Sigmoid colon (tissue), 7 donors: Measurements from ENCODE around the gene RTN4. TPM values are rescaled to one million over a fixed set of nuclear protein-coding genes. Genes with fewer than 3 reads are reported as not detected.

Experiments used
- DNase-seq: peaks from one replicate; pipeline ENCODE4 v3.0.0-alpha.2; 2019
- H3K27ac ChIP-seq, 4 donors: fragments of 200-600 bp; sonication (generic); one replicate each; pipeline ENCODE4 v1.5.1; 2016 to 2019; ENCODE audit warnings: mild to moderate bottlenecking in 1 of 4
- H3K27me3 ChIP-seq, 3 donors: fragments of 200-600 bp; sonication (generic); one replicate each; pipeline ENCODE4 v1.5.1; 2019; ENCODE audit warnings: mild to moderate bottlenecking in 1 of 3
- H3K36me3 ChIP-seq, 4 donors: fragments of 200-600 bp; sonication (generic); one replicate each; pipeline ENCODE4 v1.5.1; 2016 to 2019
- H3K4me1 ChIP-seq, 4 donors: fragments of 200-600 bp; sonication (generic); one replicate each; pipeline ENCODE4 v1.5.1; 2017 to 2019
- H3K4me3 ChIP-seq, 4 donors: fragments of 200-600 bp; sonication (generic); one replicate each; pipeline ENCODE4 v1.5.1; 2017 to 2019; ENCODE audit warnings: mild to moderate bottlenecking in 2 of 4, moderate library complexity in 1 of 4
- H3K9me3 ChIP-seq, 4 donors: fragments of 200-600 bp in 3 of 4; sonication (generic) in 3 of 4; one replicate each; pipeline versions ENCODE4 v1.5.1 to v1.6.1; 2013 to 2019
- CTCF ChIP-seq, 4 experiments: fragments of 450-650 bp in 3 of 4; fragments of 200-600 bp in 1 of 4; IDR thresholded peaks; one replicate each; pipeline ENCODE4 v1.5.1; 2016 to 2019; ENCODE audit warnings: antibody characterized with exemption in 4 of 4, mild to moderate bottlenecking in 3 of 4, moderate library complexity in 2 of 4
- EP300 ChIP-seq, 4 donors: sonication (generic); formaldehyde crosslinking; IDR thresholded peaks; one replicate each; pipeline ENCODE4 v1.6.1; 2017; ENCODE audit warnings: antibody characterized with exemption in 4 of 4
- POLR2A ChIP-seq, 2 donors: fragments of 450-650 bp; IDR thresholded peaks; one replicate each; pipeline ENCODE4 v1.6.1; 2016; ENCODE audit warnings: antibody characterized with exemption in 2 of 2, mild to moderate bottlenecking in 2 of 2, moderate library complexity in 2 of 2
- POLR2AphosphoS5 ChIP-seq, 4 donors: sonication (generic); formaldehyde crosslinking; IDR thresholded peaks; one replicate each; pipeline ENCODE4 v1.6.1; 2017; ENCODE audit warnings: antibody characterized with exemption in 4 of 4
- WGBS, 2 donors: extraction: QIAGEN DNeasy Blood & Tissue Kit; methylation state at CpG; one replicate each; pipeline ENCODE4 v1.1.7; 2013; 5-methylcytosine and 5-hydroxymethylcytosine counted together
- intact Hi-C: fragments of 100-400 bp; cut with DNase I; formaldehyde crosslinking; loops from one replicate; pipeline ENCODE4 v1.15.1; 2023
- polyA plus RNA-seq, 3 donors: library from polyadenylated mRNA; stranded (reverse); fragments of 200-250 nt; gene quantifications; one replicate each; pipeline ENCODE4 v1.2.3, GENCODE V29; 2013
- total RNA-seq, 4 donors: library from RNA; depleted of rRNA; stranded (reverse); fragments of >200 nt; gene quantifications; one replicate each; pipeline ENCODE4 v1.1.0, GENCODE V29; 2016
- donor health status: healthy with polysubstance abuse.
- donor health status: Bipolar disorder and iron deficiency.
- donor health status: healthy.

Gene RTN4
- total and polyA plus RNA-seq, 7 donors = 54.1 to 264 (median 153) TPM

- peak overlapping the region in 3 of 4 donors; percentile 52 to 74 (median 73) for H3K27ac ChIP-seq
These were observed 37.4 kb downstream of the RTN4 start for GRCh38 chr2:55012672-55013484.

GRCh38 chr2:55011831-55012671, 38.2 kb downstream of the RTN4 start:
- no peak overlapping the region for H3K4me3 ChIP-seq
- no peaks in the 10 kb centered on the region for H3K36me3 ChIP-seq
- no peaks in the 10 kb centered on the region for H3K9me3 ChIP-seq
- intact Hi-C loops = loop anchor here (5.0 kb wide), 1 partner anchor 35 kb away; no protein-coding TSS in a partner anchor
- TF ChIP-seq POLR2A (IDR thresholded peaks at IDR 0.05) (no peak), EP300 (IDR thresholded peaks at IDR 0.05) (no peak), POLR2AphosphoS5 (IDR thresholded peaks at IDR 0.05) (no peak), CTCF (IDR thresholded peaks at IDR 0.05) (no peak)
- H3K4me1 ChIP-seq = peaks cover 0 to 91% (median 86%) of the 10 kb centered on the region in 4 donors
- 11 to 40% methylated on average over 6 of the region's 6 CpGs for WGBS, 2 donors
- H3K27me3 ChIP-seq = no peaks in the 10 kb centered on the region
- DNase-seq = no peak
- peak overlapping the region in 3 of 4 donors; percentile 52 to 74 (median 73) for H3K27ac ChIP-seq

More at GRCh38 chr2:55012672-55013484, 37.4 kb downstream of the RTN4 start:
- intact Hi-C loops = loop anchor here (5.0 kb wide), 1 partner anchor 34 kb away; no protein-coding TSS in a partner anchor
- WGBS, 2 donors = 11 to 48% methylated on average over 2 of the region's 2 CpGs
- peaks cover 0 to 89% (median 79%) of the 10 kb centered on the region in 4 donors for H3K4me1 ChIP-seq
- H3K9me3 ChIP-seq = no peaks in the 10 kb centered on the region
- no peak overlapping the region for H3K4me3 ChIP-seq
- TF ChIP-seq EP300 (IDR thresholded peaks at IDR 0.05) (no peak), POLR2AphosphoS5 (IDR thresholded peaks at IDR 0.05) (no peak), POLR2A (IDR thresholded peaks at IDR 0.05) (no peak), CTCF (IDR thresholded peaks at IDR 0.05) (no peak)
- DNase-seq = no peak
- no peaks in the 10 kb centered on the region for H3K36me3 ChIP-seq
- no peaks in the 10 kb centered on the region for H3K27me3 ChIP-seq

GRCh38 chr2:55010915-55011314, 39.3 kb downstream of the RTN4 start:
- no peaks in the 10 kb centered on the region for H3K27me3 ChIP-seq
- H3K9me3 ChIP-seq = no peaks in the 10 kb centered on the region
- 70 to 93% methylated on average over 2 of the region's 2 CpGs for WGBS, 2 donors
- H3K4me3 ChIP-seq = no peak overlapping the region
- no peak for DNase-seq
- H3K27ac ChIP-seq = peak overlapping the region in 3 of 4 donors; percentile 52 to 74 (median 73)
- no peaks in the 10 kb centered on the region for H3K36me3 ChIP-seq
- H3K4me1 ChIP-seq = peaks cover 0 to 95% (median 90%) of the 10 kb centered on the region in 4 donors
- intact Hi-C loops = loop anchor here (5.0 kb wide), 1 partner anchor 36 kb away; no protein-coding TSS in a partner anchor
- TF ChIP-seq POLR2A (IDR thresholded peaks at IDR 0.05) (no peak), EP300 (IDR thresholded peaks at IDR 0.05) (no peak), CTCF (IDR thresholded peaks at IDR 0.05) (no peak), POLR2AphosphoS5 (IDR thresholded peaks at IDR 0.05) (no peak)

- intact Hi-C loops = loop anchor here (5.0 kb wide), 1 partner anchor 37 kb away; no protein-coding TSS in a partner anchor
These were observed 40.1 kb downstream of the RTN4 start for GRCh38 chr2:55010149-55010591.

More at GRCh38 chr2:55010149-55010591, 40.1 kb downstream of the RTN4 start:
- 1 to 3% methylated on average over 5 of the region's 5 CpGs for WGBS, 2 donors
- TF ChIP-seq EP300 (IDR thresholded peaks at IDR 0.05) (no peak), POLR2A (IDR thresholded peaks at IDR 0.05) (peak in 1 of 2 donors; percentile 69), CTCF (IDR thresholded peaks at IDR 0.05) (no peak), POLR2AphosphoS5 (IDR thresholded peaks at IDR 0.05) (peak in 3 of 4 donors; percentile 47 to 79 (median 49))
- no peaks in the 10 kb centered on the region for H3K36me3 ChIP-seq
- H3K4me1 ChIP-seq = peaks cover 0 to 95% (median 87%) of the 10 kb centered on the region in 4 donors
- H3K4me3 ChIP-seq = peak overlapping the region in 3 of 4 donors; percentile 26 to 40 (median 40)
- no peaks in the 10 kb centered on the region for H3K9me3 ChIP-seq
- H3K27ac ChIP-seq = peak overlapping the region; percentile 39 to 74 (median 62)
- H3K27me3 ChIP-seq = no peaks in the 10 kb centered on the region
- DNase-seq = peak; percentile 73
